Measurements from ENCODE around the gene TBC1D8. TPM values are rescaled to one million over a fixed set of nuclear protein-coding genes. Genes with fewer than 3 reads are reported as not detected.

TBC1D8 gene
- total RNA-seq, 1 donor from 2014 or later: 0.51 TPM

DNA sequence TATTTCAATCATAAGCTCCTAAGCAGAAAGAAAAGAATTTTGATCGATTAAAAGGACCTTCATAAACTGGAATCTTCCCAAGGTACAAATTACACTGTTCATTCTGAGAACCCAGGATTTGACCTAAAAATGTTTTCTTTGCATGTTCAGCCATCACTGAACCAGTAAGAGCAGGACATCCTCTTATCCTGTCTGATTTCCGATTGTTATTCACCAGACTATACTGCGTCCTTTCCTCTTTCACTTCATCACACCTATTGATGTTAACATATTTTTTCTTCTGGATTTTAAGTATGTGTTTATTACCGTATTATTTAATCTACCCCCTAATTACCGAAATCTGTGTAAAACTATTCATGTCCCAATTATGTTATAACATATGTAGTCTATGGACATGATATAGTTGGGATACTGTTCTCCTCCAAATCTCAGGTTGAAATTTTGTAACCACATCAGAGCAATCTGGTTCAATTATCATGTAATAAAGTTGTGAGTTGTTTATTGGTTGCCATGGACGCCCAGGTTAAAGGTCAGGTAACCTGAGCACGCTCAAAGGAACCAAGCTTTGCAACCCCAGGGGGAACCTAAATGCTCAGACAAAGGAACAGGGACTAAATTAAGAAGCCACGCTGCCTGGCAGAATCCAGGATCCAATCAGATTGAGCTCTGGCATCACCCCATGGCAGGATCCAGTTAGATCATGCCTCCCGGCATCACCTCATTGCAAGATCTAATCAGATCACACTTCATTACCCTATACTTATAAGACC lies 11.6 kb upstream of the TBC1D8 start:
- intact Hi-C loops (cut with micrococcal nuclease): no loop called here

DNA sequence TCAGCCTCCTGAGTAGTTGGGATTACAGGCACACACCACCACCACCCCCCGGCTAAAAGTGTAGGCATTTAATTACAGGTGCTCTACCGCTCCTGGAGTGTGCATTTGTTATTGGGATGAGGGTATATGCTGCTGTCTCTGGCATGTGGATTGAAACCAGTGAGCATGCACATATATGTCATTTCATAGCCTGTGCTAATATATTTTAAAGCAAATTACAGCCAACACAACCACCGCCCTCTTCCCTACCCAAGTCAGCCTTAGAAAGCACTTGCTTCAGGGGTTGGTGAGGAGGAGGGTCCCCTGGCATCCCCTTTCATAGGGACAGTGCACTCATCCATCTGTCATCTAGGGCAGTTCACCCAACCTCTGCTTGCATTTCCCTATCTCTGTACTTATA lies 10.5 kb upstream of the TBC1D8 start:
- intact Hi-C loops (cut with micrococcal nuclease): no loop called here

DNA sequence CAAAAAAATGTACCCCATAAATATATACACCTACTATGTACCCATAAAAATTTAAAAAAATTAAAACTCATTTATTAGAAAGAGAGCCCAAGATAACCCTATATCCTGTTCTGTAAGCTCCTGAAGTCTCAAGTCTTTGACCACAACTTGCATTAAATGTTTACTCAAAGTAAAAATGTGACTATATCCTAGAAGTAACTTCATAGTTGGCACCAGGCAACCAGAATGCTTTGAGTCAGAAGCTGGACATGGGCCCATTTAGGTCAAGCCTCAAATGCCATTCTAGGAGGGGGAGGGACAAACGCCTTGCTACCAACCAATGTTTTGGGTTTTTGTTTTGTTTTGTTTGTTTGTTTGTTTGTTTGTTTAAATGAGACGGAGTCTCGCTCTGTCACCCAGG lies 9.3 kb upstream of the TBC1D8 start:
- intact Hi-C loops (cut with micrococcal nuclease): no loop called here

DNA sequence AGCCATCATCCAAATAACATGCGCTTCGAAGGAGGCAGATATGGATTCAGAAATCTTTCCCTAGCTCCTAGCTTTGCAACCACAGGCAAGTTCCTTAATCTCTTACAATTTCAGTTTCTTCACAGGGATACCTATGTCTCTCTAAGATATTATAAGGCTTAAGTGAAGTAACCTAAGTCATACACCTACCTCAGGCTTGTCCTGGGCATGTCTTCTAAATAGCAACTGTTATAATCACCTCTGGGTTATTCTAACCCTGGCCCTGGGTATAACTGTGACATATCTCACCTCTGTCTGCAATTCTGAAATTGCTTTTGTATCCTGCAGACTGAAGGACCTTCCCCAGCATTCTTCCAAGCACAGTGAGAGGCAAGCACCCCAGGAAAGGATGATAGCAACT lies 8.3 kb upstream of the TBC1D8 start:
- intact Hi-C loops (cut with micrococcal nuclease): loop anchor here (10.0 kb wide), 2 partner anchors 555 to 1575 kb away; a partner anchor contains a TSS

DNA sequence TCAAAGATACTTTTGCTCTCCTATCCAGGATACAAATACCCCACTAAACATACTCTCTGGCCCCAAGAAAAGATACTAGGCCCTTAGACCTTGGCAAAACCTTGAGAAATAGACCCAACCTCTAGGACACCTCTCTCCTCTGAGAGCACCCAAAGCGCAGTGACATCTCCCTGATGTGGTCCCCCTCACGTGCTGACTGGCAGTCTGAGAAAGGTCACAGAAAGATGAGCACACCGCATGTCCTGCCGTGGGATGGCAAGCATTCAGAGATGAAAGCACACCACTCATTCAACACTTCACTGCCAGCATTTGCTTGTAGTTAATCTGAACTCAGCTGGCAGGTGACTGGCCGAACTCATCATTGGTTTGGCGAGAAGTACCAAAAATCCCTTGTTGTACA lies 6.1 kb upstream of the TBC1D8 start:
- intact Hi-C loops (cut with micrococcal nuclease): loop anchor here (10.0 kb wide), 2 partner anchors 558 to 1578 kb away; a partner anchor contains a TSS

DNA sequence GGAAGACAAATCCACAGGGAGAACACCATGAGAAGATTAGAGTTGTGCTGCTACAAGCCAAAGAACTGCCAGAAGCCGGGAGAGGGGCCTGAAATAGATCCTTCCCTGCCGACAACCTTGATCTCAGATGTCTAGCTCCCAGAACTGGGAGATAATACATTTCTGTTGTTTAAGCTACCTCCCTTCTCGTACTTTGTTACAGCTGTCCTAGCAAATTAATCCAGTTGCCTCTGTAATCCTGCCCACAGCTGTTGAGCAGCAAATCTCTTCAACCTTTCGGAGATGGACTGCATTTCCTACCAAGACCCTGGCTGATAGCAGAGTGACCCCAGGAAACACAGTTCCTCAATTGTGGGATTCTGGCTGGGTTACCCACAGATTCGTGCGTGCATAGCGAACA lies 2.6 kb upstream of the TBC1D8 start:
- intact Hi-C loops (cut with micrococcal nuclease): loop anchor here (2.0 to 10.0 kb wide), 4 partner anchors 141 to 1581 kb away; a partner anchor contains a TSS

DNA sequence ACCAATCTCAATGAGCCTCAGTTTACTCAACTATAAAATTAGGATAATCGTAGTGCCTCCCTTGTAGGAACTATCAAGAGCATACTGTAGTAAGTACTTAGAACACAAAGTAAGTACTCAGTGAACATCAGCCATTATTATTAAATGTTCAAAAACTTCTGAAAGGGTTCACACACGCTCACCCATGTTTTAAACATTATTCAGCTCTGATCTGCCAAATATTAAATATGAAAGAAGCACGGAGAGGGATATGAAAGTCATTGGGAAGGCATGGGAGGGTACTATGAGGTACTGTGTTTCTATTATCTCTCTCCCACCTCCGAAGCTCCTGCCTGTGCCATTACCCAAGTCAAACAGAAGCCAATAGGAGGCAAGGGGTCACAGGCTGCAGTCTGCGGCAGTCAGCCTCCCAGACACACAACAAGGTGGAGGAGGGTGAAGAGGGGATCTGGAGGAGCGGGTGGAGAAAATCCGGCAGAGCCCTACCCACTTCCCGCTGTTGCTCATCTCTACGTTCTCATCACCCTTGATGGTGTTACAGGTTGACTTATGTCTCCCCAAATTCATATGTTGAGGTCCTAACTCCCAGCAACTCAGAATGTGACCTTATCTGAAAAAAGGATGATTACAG lies 2.0 kb upstream of the TBC1D8 start:
- intact Hi-C loops (cut with micrococcal nuclease): loop anchor here (2.0 to 10.0 kb wide), 4 partner anchors 140 to 1582 kb away; a partner anchor contains a TSS

DNA sequence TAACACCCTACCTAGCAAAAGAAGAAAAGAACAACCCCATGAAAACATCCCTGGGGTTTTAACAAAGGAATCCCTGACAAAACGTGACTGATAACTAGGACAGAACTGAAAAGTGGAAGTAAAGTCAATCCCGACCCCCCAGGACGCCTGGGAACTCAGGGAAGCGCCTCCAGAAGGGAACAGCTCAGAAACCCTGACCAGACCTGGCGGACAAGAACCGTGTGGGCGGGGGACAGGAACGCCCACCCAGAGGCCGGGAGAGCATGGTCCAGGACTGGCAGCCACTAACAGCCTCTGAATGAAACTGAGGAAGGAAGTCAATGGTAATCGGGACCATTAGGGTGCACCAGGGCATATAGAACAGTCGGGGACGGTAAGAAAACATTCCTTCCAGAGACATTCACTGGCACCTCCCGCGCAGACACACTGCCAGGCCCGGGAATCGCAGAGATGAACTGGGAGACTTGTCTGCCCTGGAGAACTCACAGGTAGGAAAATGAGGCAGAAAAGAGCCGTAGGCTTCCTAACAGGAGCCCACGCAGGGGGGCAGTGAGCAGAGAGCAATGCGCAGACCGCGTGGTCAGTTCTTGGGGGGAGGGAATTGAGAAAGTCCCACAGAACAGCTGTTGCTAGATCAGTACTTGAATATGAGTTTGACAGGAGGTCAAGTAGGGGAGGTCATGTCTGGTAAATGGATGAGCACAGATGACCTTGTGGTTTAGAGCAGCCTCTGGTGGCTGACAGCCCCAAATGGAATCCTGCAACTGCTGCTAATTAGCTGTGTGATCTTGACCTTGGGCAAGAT lies 1.3 kb upstream of the TBC1D8 start:
- intact Hi-C loops (cut with micrococcal nuclease): loop anchor here (2.0 to 10.0 kb wide), 4 partner anchors 140 to 1582 kb away; a partner anchor contains a TSS

DNA sequence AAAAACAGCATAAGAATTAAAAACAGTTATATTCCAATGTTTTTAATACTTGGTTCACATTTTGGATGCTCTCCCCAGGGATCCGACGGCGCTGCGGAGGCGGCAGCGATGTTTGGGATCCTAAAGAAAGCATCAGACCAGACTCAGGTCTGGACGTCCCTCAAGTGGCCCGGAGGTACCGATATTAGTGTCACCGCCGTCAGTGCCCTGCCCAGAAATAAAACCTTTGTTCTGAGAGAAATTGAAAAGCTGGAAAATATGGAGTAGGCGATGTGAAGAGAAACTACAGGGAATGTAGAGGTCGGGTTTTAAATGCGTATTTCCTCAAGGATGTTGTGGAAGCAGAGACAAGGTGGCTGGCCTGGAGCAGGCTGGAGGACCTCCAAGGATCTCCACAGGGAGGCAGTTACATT lies 683 bp upstream of the TBC1D8 start:
- intact Hi-C loops (cut with micrococcal nuclease): loop anchor here (1.0 to 10.0 kb wide), 8 partner anchors 53 to 1583 kb away; partner anchors contain the start of genes CNOT11, PDCL3 and RPL31

DNA sequence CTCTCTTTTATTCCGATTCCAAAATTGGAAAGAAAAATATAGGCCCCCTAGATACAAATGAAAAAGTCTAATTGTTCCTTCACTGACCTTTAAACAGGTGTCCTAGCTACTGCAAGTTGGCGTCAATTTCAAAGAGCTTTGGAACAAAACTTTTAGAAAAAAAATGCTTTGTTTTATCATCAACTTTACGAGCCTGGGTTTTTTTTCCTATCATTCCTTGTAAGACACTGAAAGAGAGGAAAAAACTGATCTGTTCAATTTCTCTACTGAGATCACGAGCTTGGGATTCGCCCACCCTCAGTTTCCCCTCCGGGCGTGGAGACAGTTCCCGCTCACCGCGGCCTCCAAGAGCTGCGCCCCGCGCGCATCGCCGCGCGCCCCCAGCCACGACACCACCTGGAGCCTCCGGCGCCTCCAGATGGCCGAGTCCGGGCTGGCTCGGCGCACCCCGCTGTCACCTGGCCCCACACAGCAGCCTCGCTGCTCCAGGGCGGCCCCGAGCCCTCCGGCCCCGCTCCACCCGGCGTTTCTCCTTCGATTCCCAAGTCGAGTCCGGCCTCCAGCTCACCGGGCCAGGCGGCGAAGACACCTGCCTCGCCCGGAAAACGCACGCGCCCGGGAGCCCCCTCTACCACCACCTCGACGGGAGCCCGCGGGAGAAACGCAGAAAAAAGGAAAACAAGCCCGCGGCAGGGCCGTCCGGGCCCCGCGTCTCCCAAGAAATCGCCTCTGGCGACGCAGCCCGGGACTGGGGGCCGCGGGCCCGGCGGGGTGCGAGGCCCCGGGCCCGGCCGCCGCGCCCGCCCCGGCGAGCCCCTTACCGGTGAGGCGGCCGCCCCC lies 656 bp downstream of the TBC1D8 start:
- intact Hi-C loops (cut with micrococcal nuclease): loop anchor here (1.0 to 10.0 kb wide), 7 partner anchors 54 to 1584 kb away; partner anchors contain the start of genes CNOT11, PDCL3 and RPL31

DNA sequence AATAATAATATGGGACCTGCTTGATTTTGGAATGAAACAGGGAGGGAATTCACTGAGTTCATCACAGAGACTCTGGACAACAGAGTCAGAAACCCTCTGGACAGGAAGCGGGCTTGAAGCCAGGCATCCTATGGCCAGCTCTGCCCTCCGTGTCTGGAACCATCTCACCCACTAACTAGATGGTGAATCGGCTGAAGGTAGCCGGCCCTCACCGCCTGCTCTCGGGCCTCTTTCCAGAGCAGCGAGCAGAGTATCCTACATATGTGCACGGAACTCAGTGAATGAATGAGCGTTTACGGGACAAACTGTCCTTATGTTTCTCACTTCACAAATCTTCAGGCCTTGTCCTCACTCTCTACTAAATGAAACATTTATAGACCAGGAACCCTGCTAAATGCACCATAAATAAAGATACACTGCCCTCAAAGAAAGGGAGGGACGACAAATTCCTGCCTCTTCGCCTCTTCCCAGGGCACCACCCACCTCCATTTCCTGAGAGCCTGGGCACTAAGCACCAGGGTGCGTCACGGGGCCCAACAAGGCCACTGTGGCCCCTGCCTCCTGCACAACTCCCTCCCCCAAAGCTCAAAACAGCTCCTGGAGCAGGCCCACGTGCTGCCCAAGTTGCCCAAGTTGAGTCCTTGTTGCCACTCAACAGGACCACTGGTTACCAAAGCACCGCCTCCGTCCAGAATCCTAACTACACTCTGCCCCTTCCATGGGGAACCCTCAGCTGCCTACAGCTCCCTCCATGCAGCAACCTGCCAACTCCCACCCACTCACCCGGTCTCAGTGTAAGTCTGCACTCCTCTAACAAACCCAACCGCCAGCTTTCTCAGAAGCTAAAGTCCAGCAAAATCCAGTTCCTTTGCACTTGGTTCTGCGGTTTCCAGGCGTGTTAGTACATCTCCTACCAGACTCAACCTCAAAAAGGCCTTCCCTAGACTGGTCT lies 1.7 kb downstream of the TBC1D8 start:
- intact Hi-C loops (cut with micrococcal nuclease): loop anchor here (2.0 to 10.0 kb wide), 5 partner anchors 55 to 1585 kb away; partner anchors contain the start of gene PDCL3

DNA sequence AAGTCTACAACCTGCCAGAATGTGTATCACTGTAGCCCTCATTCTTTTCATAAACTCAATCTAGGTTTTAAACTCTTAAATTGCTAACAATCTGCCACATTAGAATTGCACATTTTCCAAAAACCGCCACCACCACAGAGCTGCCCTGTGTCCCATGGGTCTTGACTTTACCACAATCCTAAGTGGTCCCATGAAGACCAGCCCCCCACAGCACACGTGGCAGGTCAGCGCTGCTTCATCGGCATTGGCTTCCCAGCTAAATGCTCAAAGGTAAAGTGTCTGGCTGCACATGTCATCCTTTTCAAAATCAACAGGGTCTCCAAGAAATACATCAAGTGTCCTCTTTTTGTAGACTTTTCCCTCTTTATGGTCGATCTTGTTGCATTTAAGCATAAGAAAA lies 2.4 kb downstream of the TBC1D8 start:
- intact Hi-C loops (cut with micrococcal nuclease): no loop called here

DNA sequence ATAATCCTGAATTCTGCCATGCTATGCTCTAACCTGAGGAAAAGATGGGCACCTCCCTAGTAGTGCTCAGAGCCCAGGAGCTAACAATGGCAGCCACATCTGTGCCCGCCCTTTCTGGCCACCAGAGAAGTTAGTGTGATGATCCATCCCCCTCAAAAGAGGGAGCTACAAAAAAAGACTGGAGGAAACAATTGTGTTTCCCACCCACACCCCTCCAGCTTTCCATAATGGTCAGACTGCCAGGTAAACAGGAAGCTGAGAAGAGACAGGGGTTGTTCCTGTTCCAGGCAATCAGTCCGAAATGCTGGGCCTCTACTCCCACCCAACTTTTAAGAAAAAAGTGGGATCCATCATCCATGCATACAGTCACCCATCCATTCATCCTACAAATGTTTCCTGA lies 3.2 kb downstream of the TBC1D8 start:
- intact Hi-C loops (cut with micrococcal nuclease): no loop called here

DNA sequence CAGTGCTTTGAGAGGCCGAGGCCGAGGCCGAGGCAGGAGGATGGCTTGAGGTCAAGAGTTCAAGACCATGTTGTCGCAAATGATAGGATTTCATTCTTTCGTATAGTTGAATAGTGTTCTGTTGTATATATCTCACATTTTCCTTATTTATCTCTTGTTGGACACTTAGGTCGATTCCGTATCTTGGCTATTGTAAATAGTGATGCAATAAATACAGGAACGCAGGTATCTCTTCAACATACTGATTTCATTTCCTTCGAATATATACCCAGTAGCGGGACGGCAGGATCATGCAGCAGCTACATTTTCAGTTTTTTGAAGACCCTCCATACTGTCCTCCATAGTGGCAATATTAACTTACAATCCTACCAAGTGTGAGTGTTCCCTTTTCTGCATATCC lies 4.1 kb downstream of the TBC1D8 start:
- intact Hi-C loops (cut with micrococcal nuclease): no loop called here

DNA sequence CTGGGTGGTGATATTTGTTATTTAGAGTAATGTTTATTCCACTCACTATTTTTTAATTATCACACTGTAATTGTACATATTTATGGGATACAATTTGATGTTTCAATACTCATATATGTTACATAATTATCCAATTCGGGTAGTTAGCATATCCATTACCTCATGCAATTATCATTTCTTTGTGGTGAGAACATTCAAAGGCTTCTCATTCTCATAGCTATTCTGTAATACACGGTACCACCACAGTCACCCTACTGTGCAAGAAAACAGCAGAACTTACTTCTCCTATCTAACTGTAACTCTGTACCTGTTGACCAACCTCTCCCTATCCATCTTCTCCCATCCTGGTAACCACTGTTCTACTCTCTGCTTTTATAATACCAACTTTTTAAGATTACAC lies 4.6 kb downstream of the TBC1D8 start:
- intact Hi-C loops (cut with micrococcal nuclease): no loop called here

DNA sequence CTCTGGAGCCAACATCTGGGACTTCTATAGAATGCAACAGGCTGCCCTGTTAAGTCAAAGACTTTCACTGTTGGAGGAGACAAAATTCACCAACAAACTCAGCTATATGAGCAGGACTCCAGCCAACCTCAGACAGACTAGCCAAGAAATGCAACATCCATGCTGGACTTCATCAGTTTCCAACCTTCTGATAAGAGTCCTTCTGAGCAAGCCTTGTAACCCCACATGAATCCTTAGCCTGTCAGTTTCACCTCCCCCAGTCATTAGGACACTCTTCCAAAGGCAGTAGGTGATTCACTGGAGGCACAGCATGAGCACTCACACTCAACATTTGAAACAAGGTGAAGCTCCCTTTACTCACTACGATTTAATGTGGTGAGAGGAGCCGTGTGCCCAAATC lies 5.8 kb downstream of the TBC1D8 start:
- intact Hi-C loops (cut with micrococcal nuclease): no loop called here

DNA sequence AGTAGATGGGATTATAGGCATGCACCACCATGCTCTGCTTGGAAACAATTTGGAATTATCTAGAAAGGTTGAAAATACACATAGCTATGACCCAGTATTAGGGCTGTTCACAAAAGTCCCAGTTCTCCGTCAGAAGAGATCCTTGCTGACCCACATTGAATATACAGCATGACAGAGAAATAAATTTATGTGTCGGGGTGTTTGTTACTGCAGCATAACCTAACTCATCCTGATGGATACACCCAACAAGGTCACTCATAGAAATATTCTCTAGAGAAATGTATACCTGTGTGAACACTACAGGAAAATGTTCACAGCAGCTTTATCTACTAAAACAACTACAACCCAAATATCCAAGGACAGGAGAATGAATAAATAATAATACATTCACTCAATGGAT lies 9.0 kb downstream of the TBC1D8 start:
- intact Hi-C loops (cut with micrococcal nuclease): no loop called here

DNA sequence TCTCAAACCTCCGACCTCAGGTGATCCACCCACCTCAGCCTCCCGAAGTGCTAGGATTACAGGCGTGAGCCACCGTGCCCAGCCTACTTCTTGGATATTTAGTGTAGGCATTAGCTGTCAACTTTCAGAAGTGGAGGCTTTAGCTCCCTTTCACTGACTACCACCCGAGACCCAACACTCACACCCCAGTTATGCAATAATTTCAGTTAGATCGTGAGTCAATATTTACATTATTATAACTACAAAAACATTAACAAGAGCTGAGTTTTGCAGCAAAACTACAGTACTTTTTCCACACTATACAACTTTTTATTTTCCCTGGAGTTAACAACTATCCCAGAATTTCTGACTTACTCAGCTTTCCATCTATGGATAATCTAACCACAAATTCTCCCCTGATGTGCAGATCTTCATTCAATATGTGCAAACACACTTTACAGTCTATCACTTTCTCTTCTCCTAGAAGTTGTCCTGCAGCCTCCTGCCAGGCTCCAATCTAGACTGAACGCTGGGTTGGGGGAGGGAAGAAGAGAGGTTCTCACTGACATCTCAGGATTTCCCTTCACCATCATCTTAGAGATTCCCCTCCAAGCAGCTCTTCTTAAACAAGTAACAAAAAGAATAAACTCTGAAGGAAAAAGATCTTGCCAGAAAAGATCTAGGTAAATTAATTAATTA lies 10.1 kb downstream of the TBC1D8 start:
- intact Hi-C loops (cut with micrococcal nuclease): no loop called here

DNA sequence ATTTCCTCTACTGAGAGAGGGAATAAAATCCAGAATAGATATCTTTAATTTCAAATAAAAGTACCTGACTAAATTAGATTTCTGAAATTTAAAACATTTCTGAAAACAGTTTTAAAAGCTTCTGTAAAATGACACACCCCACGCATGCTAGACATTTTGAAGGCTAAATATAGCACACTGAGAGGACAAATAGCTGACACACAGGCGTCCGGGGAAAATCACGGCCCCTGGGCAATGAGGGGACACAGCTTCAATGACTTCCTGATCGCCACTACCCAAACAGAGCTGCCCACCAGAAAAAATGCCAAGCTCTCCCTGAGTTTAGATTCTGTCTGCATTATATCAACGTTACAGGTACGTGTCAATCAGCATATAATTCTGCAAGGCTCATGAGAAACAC lies 10.9 kb downstream of the TBC1D8 start:
- intact Hi-C loops (cut with micrococcal nuclease): no loop called here

Data from T-helper 1 cell treated with Interleukin-12 subunit alpha and Interleukin-12 subunit beta and Interleukin-4 antibody, amounts not matched to agents 30 ng/mL and 1 ng/mL, for 36 hours (primary cell).